Left forelimb (tissue), 1 donor: Measurements from ENCODE around the gene NEUROD4.

ENCODE experiments used
- DNase-seq: peaks from one replicate; pipeline ENCODE4 v3.0.0-alpha.2; 2018; ENCODE audit warnings: low spot score

Gene NEUROD4

GRCh38 chr12:54997929-54998522 lies 21.7 kb upstream of the NEUROD4 start:
- DNase-seq = no peak

- no peak for DNase-seq
Measured at GRCh38 chr12:54998958-54999510, 20.7 kb upstream of the NEUROD4 start.

- DNase-seq = no peak
Measured at GRCh38 chr12:55001198-55001868, 18.4 kb upstream of the NEUROD4 start.

GRCh38 chr12:55002355-55002754 lies 17.4 kb upstream of the NEUROD4 start:
- DNase-seq = no peak

GRCh38 chr12:55008944-55009585 lies 10.7 kb upstream of the NEUROD4 start:
- no peak for DNase-seq

GRCh38 chr12:55017416-55017925 lies 2.3 kb upstream of the NEUROD4 start:
- no peak for DNase-seq

- DNase-seq = no peak
Measured at GRCh38 chr12:55024575-55024974, 4.8 kb downstream of the NEUROD4 start.

- DNase-seq = no peak
Measured at GRCh38 chr12:55025508-55025907, 5.7 kb downstream of the NEUROD4 start.

- DNase-seq = no peak
Measured at GRCh38 chr12:55034218-55034617, 14.4 kb downstream of the NEUROD4 start.

- no peak for DNase-seq
Measured at GRCh38 chr12:55036326-55037115, 16.7 kb downstream of the NEUROD4 start.

- DNase-seq = no peak
Measured at GRCh38 chr12:55037351-55037987, 17.7 kb downstream of the NEUROD4 start.

- DNase-seq = no peak
Measured at GRCh38 chr12:55039395-55040354, 19.9 kb downstream of the NEUROD4 start.

- no peak for DNase-seq
Measured at GRCh38 chr12:55041345-55042055, 21.7 kb downstream of the NEUROD4 start.

- DNase-seq = no peak
Measured at GRCh38 chr12:55043542-55043941, 23.8 kb downstream of the NEUROD4 start.

GRCh38 chr12:55044135-55044534 lies 24.4 kb downstream of the NEUROD4 start:
- DNase-seq = no peak

GRCh38 chr12:55049676-55050075 lies 29.9 kb downstream of the NEUROD4 start:
- DNase-seq = no peak

GRCh38 chr12:55051197-55051947 lies 31.6 kb downstream of the NEUROD4 start:
- DNase-seq = no peak

GRCh38 chr12:55057481-55057880 lies 37.7 kb downstream of the NEUROD4 start:
- DNase-seq = no peak

- no peak for DNase-seq
Measured at GRCh38 chr12:55058082-55058481, 38.3 kb downstream of the NEUROD4 start.
